ENCODE results near the gene ALG8. TPM values are rescaled to one million over a fixed set of nuclear protein-coding genes. Genes with fewer than 3 reads are reported as not detected.

Gene ALG8
- polyA plus RNA-seq, 4 donors = 10.0 to 39.0 (median 19.6) TPM

- Histone ChIP-seq H3K27ac (ENCODE audit: low read depth in 1 of 3, low read length in 2 of 3) (no peak overlapping the region), H3K4me3 (ENCODE audit: low read depth in 1 of 3, low read length in 3 of 3) (no peak overlapping the region), H3K36me3 (ENCODE audit: control insufficient read depth in 3 of 3, insufficient read depth in 2 of 3, low read depth in 1 of 3, low read length in 3 of 3) (no peaks in the 10 kb centered on the region), H3K27me3 (ENCODE audit: control insufficient read depth in 3 of 3, insufficient read depth in 3 of 3, low read length in 3 of 3) (no peaks in the 10 kb centered on the region), H3K4me1 (ENCODE audit: control insufficient read depth in 3 of 3, insufficient read depth in 2 of 3, low read depth in 1 of 3, low read length in 2 of 3) (peaks cover 0 to 7% (median 4%) of the 10 kb centered on the region in 3 donors), H3K9me3 (ENCODE audit: control insufficient read depth in 2 of 2, insufficient read depth in 1 of 2, low read depth in 1 of 2, low read length in 1 of 2) (no peaks in the 10 kb centered on the region)
- DNase-seq = no peak
- 64 to 95% (median 87%) methylated on average over 4 of the region's 4 CpGs for WGBS, 3 donors
- FAIRE-seq = no peak
Measured at GRCh38 chr11:78083021-78083420, 56.4 kb downstream of the ALG8 start.

GRCh38 chr11:78082146-78082545 is 57.3 kb downstream of the ALG8 start:
- Histone ChIP-seq H3K9me3 (ENCODE audit: control insufficient read depth in 2 of 2, insufficient read depth in 1 of 2, low read depth in 1 of 2, low read length in 1 of 2) (no peaks in the 10 kb centered on the region), H3K27ac (ENCODE audit: low read depth in 1 of 3, low read length in 2 of 3) (no peak overlapping the region), H3K4me3 (ENCODE audit: low read depth in 1 of 3, low read length in 3 of 3) (no peak overlapping the region), H3K4me1 (ENCODE audit: control insufficient read depth in 3 of 3, insufficient read depth in 2 of 3, low read depth in 1 of 3, low read length in 2 of 3) (peaks cover 2 to 10% (median 9%) of the 10 kb centered on the region in 3 donors), H3K27me3 (ENCODE audit: control insufficient read depth in 3 of 3, insufficient read depth in 3 of 3, low read length in 3 of 3) (no peaks in the 10 kb centered on the region), H3K36me3 (ENCODE audit: control insufficient read depth in 3 of 3, insufficient read depth in 2 of 3, low read depth in 1 of 3, low read length in 3 of 3) (peaks cover 0 to 4% (median 0%) of the 10 kb centered on the region in 3 donors)
- 86 to 92% (median 90%) methylated on average over 8 of the region's 8 CpGs for WGBS, 3 donors
- DNase-seq = no peak
- FAIRE-seq = no peak

- H3K4me3 ChIP-seq (ENCODE audit: low read depth in 1 of 3, low read length in 3 of 3) = no peak overlapping the region
- 76 to 89% (median 84%) methylated on average over 6 of the region's 6 CpGs for WGBS, 3 donors
- no peak for DNase-seq
Measured at GRCh38 chr11:78081583-78081982, 57.8 kb downstream of the ALG8 start.

GRCh38 chr11:78080818-78081495 is 58.5 kb downstream of the ALG8 start:
- Histone ChIP-seq H3K4me1 (ENCODE audit: control insufficient read depth in 3 of 3, insufficient read depth in 2 of 3, low read depth in 1 of 3, low read length in 2 of 3) (peaks cover 4 to 16% (median 10%) of the 10 kb centered on the region in 3 donors), H3K27ac (ENCODE audit: low read depth in 1 of 3, low read length in 2 of 3) (no peak overlapping the region), H3K36me3 (ENCODE audit: control insufficient read depth in 3 of 3, insufficient read depth in 2 of 3, low read depth in 1 of 3, low read length in 3 of 3) (peaks cover 0 to 7% (median 0%) of the 10 kb centered on the region in 3 donors), H3K9me3 (ENCODE audit: control insufficient read depth in 2 of 2, insufficient read depth in 1 of 2, low read depth in 1 of 2, low read length in 1 of 2) (no peaks in the 10 kb centered on the region), H3K4me3 (ENCODE audit: low read depth in 1 of 3, low read length in 3 of 3) (no peak overlapping the region), H3K27me3 (ENCODE audit: control insufficient read depth in 3 of 3, insufficient read depth in 3 of 3, low read length in 3 of 3) (no peaks in the 10 kb centered on the region)
- WGBS, 3 donors = 83 to 89% (median 84%) methylated on average over 11 of the region's 11 CpGs
- FAIRE-seq = no peak
- no peak for DNase-seq

More at GRCh38 chr11:78081583-78081982, 57.8 kb downstream of the ALG8 start:
- no peak for FAIRE-seq
- H3K4me1 ChIP-seq (ENCODE audit: control insufficient read depth in 3 of 3, insufficient read depth in 2 of 3, low read depth in 1 of 3, low read length in 2 of 3) = peaks cover 4 to 14% (median 10%) of the 10 kb centered on the region in 3 donors
- no peaks in the 10 kb centered on the region for H3K9me3 ChIP-seq (ENCODE audit: control insufficient read depth in 2 of 2, insufficient read depth in 1 of 2, low read depth in 1 of 2, low read length in 1 of 2)
- H3K36me3 ChIP-seq (ENCODE audit: control insufficient read depth in 3 of 3, insufficient read depth in 2 of 3, low read depth in 1 of 3, low read length in 3 of 3) = peaks cover 0 to 7% (median 0%) of the 10 kb centered on the region in 3 donors
- no peak overlapping the region for H3K27ac ChIP-seq (ENCODE audit: low read depth in 1 of 3, low read length in 2 of 3)
- no peaks in the 10 kb centered on the region for H3K27me3 ChIP-seq (ENCODE audit: control insufficient read depth in 3 of 3, insufficient read depth in 3 of 3, low read length in 3 of 3)

GRCh38 chr11:78080084-78080817 is 59.2 kb downstream of the ALG8 start:
- no peak for DNase-seq
- WGBS, 3 donors = 57 to 63% (median 63%) methylated on average over 22 to 23 of the region's 23 CpGs
- Histone ChIP-seq H3K27ac (ENCODE audit: low read depth in 1 of 3, low read length in 2 of 3) (peak overlapping the region; percentile 67 to 93 (median 88)), H3K36me3 (ENCODE audit: control insufficient read depth in 3 of 3, insufficient read depth in 2 of 3, low read depth in 1 of 3, low read length in 3 of 3) (peaks cover 0 to 10% (median 0%) of the 10 kb centered on the region in 3 donors), H3K4me3 (ENCODE audit: low read depth in 1 of 3, low read length in 3 of 3) (peak overlapping the region; percentile 84 to 97 (median 94)), H3K4me1 (ENCODE audit: control insufficient read depth in 3 of 3, insufficient read depth in 2 of 3, low read depth in 1 of 3, low read length in 2 of 3) (peaks cover 4 to 21% (median 10%) of the 10 kb centered on the region in 3 donors), H3K9me3 (ENCODE audit: control insufficient read depth in 2 of 2, insufficient read depth in 1 of 2, low read depth in 1 of 2, low read length in 1 of 2) (no peaks in the 10 kb centered on the region), H3K27me3 (ENCODE audit: control insufficient read depth in 3 of 3, insufficient read depth in 3 of 3, low read length in 3 of 3) (no peaks in the 10 kb centered on the region)
- no peak for FAIRE-seq

- FAIRE-seq (no peak), DNase-seq (peak; percentile 79 to 92)
- H3K27me3 ChIP-seq (ENCODE audit: control insufficient read depth in 3 of 3, insufficient read depth in 3 of 3, low read length in 3 of 3) = no peaks in the 10 kb centered on the region
- peak within 1 kb of the TSS; percentile 67 to 93 (median 88) for H3K27ac ChIP-seq (ENCODE audit: low read depth in 1 of 3, low read length in 2 of 3)
- no peaks in the 10 kb centered on the region for H3K9me3 ChIP-seq (ENCODE audit: control insufficient read depth in 2 of 2, insufficient read depth in 1 of 2, low read depth in 1 of 2, low read length in 1 of 2)
- peaks cover 4 to 24% (median 10%) of the 10 kb centered on the region in 3 donors for H3K4me1 ChIP-seq (ENCODE audit: control insufficient read depth in 3 of 3, insufficient read depth in 2 of 3, low read depth in 1 of 3, low read length in 2 of 3)
- H3K4me3 ChIP-seq (ENCODE audit: low read depth in 1 of 3, low read length in 3 of 3) = peak within 1 kb of the TSS; percentile 84 to 97 (median 94)
- WGBS, 3 donors = 0 to 1% (median 1%) methylated on average over 60 to 68 of the region's 68 CpGs
- peaks cover 0 to 10% (median 0%) of the 10 kb centered on the region in 3 donors for H3K36me3 ChIP-seq (ENCODE audit: control insufficient read depth in 3 of 3, insufficient read depth in 2 of 3, low read depth in 1 of 3, low read length in 3 of 3)
Measured at GRCh38 chr11:78079232-78080083, 60.0 kb downstream of the ALG8 start, which contains the start of gene NDUFC2. TSS of gene NDUFC2 (minus strand) at chr11:78079862. CDS start at chr11:78079744, 118 bp downstream.

GRCh38 chr11:78078218-78079167 is 60.9 kb downstream of the ALG8 start:
- H3K9me3 ChIP-seq (ENCODE audit: control insufficient read depth in 2 of 2, insufficient read depth in 1 of 2, low read depth in 1 of 2, low read length in 1 of 2) = no peaks in the 10 kb centered on the region
- peaks cover 0 to 10% (median 0%) of the 10 kb centered on the region in 3 donors for H3K36me3 ChIP-seq (ENCODE audit: control insufficient read depth in 3 of 3, insufficient read depth in 2 of 3, low read depth in 1 of 3, low read length in 3 of 3)
- H3K27me3 ChIP-seq (ENCODE audit: control insufficient read depth in 3 of 3, insufficient read depth in 3 of 3, low read length in 3 of 3) = no peaks in the 10 kb centered on the region
- FAIRE-seq (no peak), DNase-seq (peak in 1 of 2 donors; percentile 26)
- peak overlapping the region in 1 of 3 donors; percentile 88 for H3K27ac ChIP-seq (ENCODE audit: low read depth in 1 of 3, low read length in 2 of 3)
- peak overlapping the region; percentile 84 to 97 (median 94) for H3K4me3 ChIP-seq (ENCODE audit: low read depth in 1 of 3, low read length in 3 of 3)
- H3K4me1 ChIP-seq (ENCODE audit: control insufficient read depth in 3 of 3, insufficient read depth in 2 of 3, low read depth in 1 of 3, low read length in 2 of 3) = peaks cover 4 to 24% (median 10%) of the 10 kb centered on the region in 3 donors
- WGBS, 3 donors = 7 to 23% (median 8%) methylated on average over 21 of the region's 21 CpGs
